A549 (cell line): Measurements from ENCODE around the gene TMEM100. TPM values are rescaled to one million over a fixed set of nuclear protein-coding genes. Genes with fewer than 3 reads are reported as not detected.

Experiments
- ATAC-seq, 2 experiments: fragments of 200-7000 bp in 1 of 2; fragments of >200 bp in 1 of 2; cut with Nextera tagmentation in 1 of 2; cut with Tn5 transposase in 1 of 2; 3 replicates each; pipeline versions ENCODE4 v1.8.0 to v1.9.1; 2018 to 2020; ENCODE audit warnings: mild to moderate bottlenecking in 1 of 2, moderate library complexity in 1 of 2
- CTCF ChIA-PET: fragments of 300-600 bp; sonication (Branson Sonifier 250); formaldehyde crosslinking; extraction: SDS; loops from one replicate; lab custom pipeline; 2021; ENCODE audit warnings: antibody characterized with exemption, inconsistent platforms; lab: Yijun Ruan, JAX
- POLR2A ChIA-PET: fragments of 350-600 bp; formaldehyde crosslinking; extraction: SDS; loops from one replicate; lab custom pipeline; 2021; ENCODE audit warnings: antibody characterized with exemption, inconsistent platforms; lab: Yijun Ruan, JAX
- DNase-seq, 2 experiments: peaks; one replicate each; pipeline versions ENCODE4 v3.0.0 to v3.0.0-alpha.2; 2011 to 2016; ENCODE audit warnings: low read depth in 1 of 2, low spot score in 1 of 2
- FAIRE-seq: peaks from 2 replicates; lab custom pipeline; 2011; peaks lifted over from hg19 to GRCh38; lab: Jason Lieb, UNC
- H3K27ac ChIP-seq, 2 experiments: fragments of >200 bp; sonication (Bioruptor Twin); formaldehyde crosslinking; 3 replicates each; pipeline ENCODE4 v1.5.1; 2016 to 2017
- H3K4me1 ChIP-seq: fragments of >200 bp; sonication (Bioruptor Twin); formaldehyde crosslinking; 3 replicates; pipeline ENCODE4 v1.6.1; 2016
- H3K4me2 ChIP-seq: fragments of >200 bp; sonication (Bioruptor Twin); formaldehyde crosslinking; 3 replicates; pipeline ENCODE4 v1.6.1; 2016
- H3K4me3 ChIP-seq: fragments of >200 bp; sonication (Bioruptor Twin); formaldehyde crosslinking; 3 replicates; pipeline ENCODE4 v1.5.1; 2016
- H3K9me3 ChIP-seq: fragments of >200 bp; sonication (Bioruptor Twin); formaldehyde crosslinking; 3 replicates; pipeline ENCODE4 v1.6.1; 2016
- CBX8 ChIP-seq: fragments of 200-600 bp; sonication (generic); IDR thresholded peaks from 2 replicates; pipeline ENCODE4 v1.6.1; 2016
- CEBPB ChIP-seq, 2 experiments: fragments of >200 bp in 1 of 2; sonication (Bioruptor Twin) in 1 of 2; formaldehyde crosslinking in 1 of 2; IDR thresholded peaks; 2 replicates each; pipeline ENCODE4 v1.6.1; 2012 to 2016
- EHMT2 ChIP-seq: fragments of 200-600 bp; sonication (generic); IDR thresholded peaks from 2 replicates; pipeline ENCODE4 v1.6.1; 2016; ENCODE audit warnings: antibody characterized with exemption, low read depth, mild to moderate bottlenecking, moderate library complexity
- ESRRA ChIP-seq: fragments of 150-350 bp; IDR thresholded peaks from 2 replicates; pipeline ENCODE4 v1.6.1; 2014; ENCODE audit warnings: mild to moderate bottlenecking, low read length, borderline replicate concordance
- FOSB ChIP-seq: fragments of 250-450 bp; sonication (Bioruptor Pico); IDR thresholded peaks from 2 replicates; pipeline ENCODE4 v1.5.0; 2020; ENCODE audit warnings: mild to moderate bottlenecking, moderate library complexity
- FOSL2 ChIP-seq, 2 experiments: fragments of 450-650 bp in 1 of 2; fragments of >200 bp in 1 of 2; sonication (Bioruptor Twin) in 1 of 2; formaldehyde crosslinking; IDR thresholded peaks; 2 replicates each; pipeline versions ENCODE4 v1.5.0 to v1.6.1; 2016 to 2020; ENCODE audit warnings: mild to moderate bottlenecking in 1 of 2, moderate library complexity in 1 of 2
- GATA3 ChIP-seq: IDR thresholded peaks from 2 replicates; pipeline ENCODE4 v1.6.1; 2012; ENCODE audit warnings: borderline replicate concordance
- HEYL ChIP-seq: fragments of 250-450 bp; sonication (Bioruptor Pico); IDR thresholded peaks from 2 replicates; pipeline ENCODE4 v1.8.0; 2021; ENCODE audit warnings: mild to moderate bottlenecking, moderate library complexity
- HOXB13 ChIP-seq: fragments of 250-450 bp; sonication (Bioruptor Pico); IDR thresholded peaks from 2 replicates; pipeline ENCODE4 v1.5.0; 2020; ENCODE audit warnings: low read depth, mild to moderate bottlenecking, moderate library complexity
- HOXB5 ChIP-seq: fragments of 250-450 bp; sonication (Bioruptor Pico); IDR thresholded peaks from 2 replicates; pipeline ENCODE4 v1.5.0; 2020; ENCODE audit warnings: mild to moderate bottlenecking, moderate library complexity
- JUNB ChIP-seq: fragments of >200 bp; sonication (Bioruptor Twin); formaldehyde crosslinking; IDR thresholded peaks from 2 replicates; pipeline ENCODE4 v1.6.1; 2016
- KDM5A ChIP-seq: fragments of 200-600 bp; sonication (generic); IDR thresholded peaks from 2 replicates; pipeline ENCODE4 v1.6.1; 2016; ENCODE audit warnings: antibody characterized with exemption, mild to moderate bottlenecking
- MAFK ChIP-seq: fragments of 450-650 bp; IDR thresholded peaks from 2 replicates; pipeline ENCODE4 v1.6.1; 2014; ENCODE audit not compliant: partially characterized antibody
- MYC ChIP-seq: IDR thresholded peaks from 2 replicates; pipeline ENCODE4 v1.6.1; 2012; ENCODE audit warnings: mild to moderate bottlenecking, inconsistent platforms, low read length, improper control_type of control experiment, borderline replicate concordance
- NPAS2 ChIP-seq: fragments of 250-450 bp; sonication (Bioruptor Pico); IDR thresholded peaks from 2 replicates; pipeline ENCODE4 v1.8.0; 2022; ENCODE audit warnings: mild to moderate bottlenecking, moderate library complexity, borderline replicate concordance
- RAD21 ChIP-seq, 2 experiments: fragments of >200 bp in 1 of 2; sonication (Bioruptor Twin) in 1 of 2; formaldehyde crosslinking in 1 of 2; IDR thresholded peaks in 1 of 2; conservative IDR thresholded peaks in 1 of 2; 2 replicates in 1 of 2; 3 replicates in 1 of 2; pipeline ENCODE4 v1.6.1; 2012 to 2018; ENCODE audit warnings: inconsistent platforms in 1 of 2
- RCOR1 ChIP-seq: fragments of 150-350 bp; IDR thresholded peaks from 2 replicates; pipeline ENCODE4 v1.6.1; 2014; ENCODE audit warnings: antibody characterized with exemption, low read length, low read depth
- RFX5 ChIP-seq: fragments of 450-650 bp; IDR thresholded peaks from 2 replicates; pipeline ENCODE4 v1.7.1; 2014; ENCODE audit warnings: antibody characterized with exemption, mild to moderate bottlenecking, moderate library complexity
- SMC3 ChIP-seq: fragments of >200 bp; sonication (Bioruptor Twin); formaldehyde crosslinking; IDR thresholded peaks from 3 replicates; pipeline ENCODE4 v1.6.1; 2018; ENCODE audit warnings: inconsistent platforms
- ZFP36 ChIP-seq: fragments of 450-650 bp; IDR thresholded peaks from 2 replicates; pipeline ENCODE4 v1.6.1; 2014; ENCODE audit warnings: borderline replicate concordance; ENCODE audit not compliant: partially characterized antibody
- ZSCAN20 ChIP-seq: fragments of 250-450 bp; sonication (Bioruptor Pico); IDR thresholded peaks from 2 replicates; pipeline ENCODE4 v1.8.0; 2022; ENCODE audit warnings: mild to moderate bottlenecking, moderate library complexity
- WGBS: methylation state at CpG from one replicate; pipeline ENCODE4 v1.1.6; 2017; ENCODE audit errors: missing lambda C conversion rate; 5-methylcytosine and 5-hydroxymethylcytosine counted together
- polyA minus RNA-seq: library from RNA; depleted of rRNA, polyadenylated mRNA; stranded (reverse); fragments of >200 nt; gene quantifications from 2 replicates; pipeline ENCODE4 v1.2.3, GENCODE V29; 2011; rRNA and poly(A)+ RNA removed
- polyA plus RNA-seq, 4 experiments: library from polyadenylated mRNA; depleted of rRNA in 3 of 4; stranded (reverse); fragments of >200 nt; fragmentation: RNase III in 1 of 4; extraction: RNeasy Plus Mini Kit Qiagen cat#74134 plus additional on column Dnase treatment in 1 of 4; gene quantifications; 2 replicates in 3 of 4; 3 replicates in 1 of 4; pipeline ENCODE4 v1.2.3, GENCODE V29; 2011 to 2017
- TF ChIP-seq, protein P1 (sequence below): fragments of 150-350 bp; IDR thresholded peaks from 2 replicates; pipeline ENCODE4 v1.6.1; 2014; ENCODE audit warnings: low read depth, mild to moderate bottlenecking, low read length
- TF ChIP-seq, protein P2 (sequence below): fragments of >200 bp; sonication (Bioruptor Twin); formaldehyde crosslinking; IDR thresholded peaks from 3 replicates; pipeline ENCODE4 v1.5.1; 2016
- TF ChIP-seq, protein P3 (sequence below): fragments of >200 bp; sonication (Bioruptor Twin); formaldehyde crosslinking; IDR thresholded peaks from 3 replicates; pipeline ENCODE4 v1.6.1; 2016

The TMEM100 gene, protein sequence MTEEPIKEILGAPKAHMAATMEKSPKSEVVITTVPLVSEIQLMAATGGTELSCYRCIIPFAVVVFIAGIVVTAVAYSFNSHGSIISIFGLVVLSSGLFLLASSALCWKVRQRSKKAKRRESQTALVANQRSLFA
- 0.07 TPM in 1 of 2 replicates, not detected in the other for polyA plus RNA-seq (2011; rRNA removed)
- polyA plus RNA-seq (2012; cell fraction: cytosol; rRNA removed) = not detected in 2 replicates
- not detected in 2 replicates for polyA plus RNA-seq (2012; cell fraction: nucleus; rRNA removed)
- polyA plus RNA-seq (2017; fragmentation: RNase III; extraction: RNeasy Plus Mini Kit Qiagen cat#74134 plus additional on column Dnase treatment) = not detected in 3 replicates
- polyA minus RNA-seq = not detected in 2 replicates

DNA sequence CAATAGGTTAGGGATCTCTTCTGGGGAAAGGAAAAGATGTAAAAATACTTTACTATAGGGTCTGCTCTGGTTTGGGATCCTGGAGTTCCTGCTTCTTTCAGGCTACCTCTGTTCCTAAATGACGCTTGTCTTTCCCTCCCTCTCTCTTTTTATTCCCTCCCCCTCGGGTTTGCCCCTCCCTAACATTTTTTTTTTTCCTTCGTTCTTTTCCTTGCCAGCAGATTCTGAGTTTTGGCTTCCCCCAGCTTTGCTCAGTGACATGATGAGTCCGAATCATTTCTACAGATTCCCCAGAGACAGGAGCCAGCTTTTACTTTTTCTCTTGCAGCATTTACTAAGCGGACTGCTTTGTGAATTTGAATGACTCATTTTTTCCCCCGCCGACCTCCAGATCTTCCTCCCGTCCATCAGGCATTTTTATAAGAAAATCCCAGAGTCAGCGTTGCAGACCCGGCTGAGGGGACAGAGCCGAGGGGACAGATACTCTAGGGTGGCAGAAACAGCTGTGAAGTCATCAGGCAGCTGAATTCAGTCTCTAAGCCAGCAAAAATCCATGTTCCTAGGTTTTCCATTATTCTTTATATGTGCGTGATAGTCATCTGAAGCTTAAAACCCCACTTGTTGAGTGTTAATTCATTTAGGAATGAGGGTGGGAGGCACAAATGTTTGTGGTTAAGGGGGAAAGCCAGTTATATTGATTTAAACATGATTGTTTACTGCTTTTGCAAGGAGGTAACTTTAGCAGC, at the start of gene TMEM100:
TMEM100 (minus strand) TSS at position 123 of the 746 bp plus-strand sequence. CDS start 1,794 bp downstream, outside the sequence.
- no peak for FAIRE-seq
- CTCF ChIA-PET = interaction anchor here (0.9 to 20.4 kb wide), 10 partner anchors 10 to 209 kb away, joined by 3 to 359 read pairs (median 6); no protein-coding TSS in a partner anchor
- no peaks in the 10 kb centered on the region for H3K9me3 ChIP-seq
- no peak for TF ChIP-seq NPAS2 (CRISPR knock-in tag)
- no peak for TF ChIP-seq MAFK
- TF ChIP-seq JUNB = no peak
- no peak for TF ChIP-seq EHMT2
- TF ChIP-seq FOSB (CRISPR knock-in tag) = no peak
- TF ChIP-seq RFX5 = no peak
- no peak for TF ChIP-seq KDM5A
- TF ChIP-seq, protein P1, sequence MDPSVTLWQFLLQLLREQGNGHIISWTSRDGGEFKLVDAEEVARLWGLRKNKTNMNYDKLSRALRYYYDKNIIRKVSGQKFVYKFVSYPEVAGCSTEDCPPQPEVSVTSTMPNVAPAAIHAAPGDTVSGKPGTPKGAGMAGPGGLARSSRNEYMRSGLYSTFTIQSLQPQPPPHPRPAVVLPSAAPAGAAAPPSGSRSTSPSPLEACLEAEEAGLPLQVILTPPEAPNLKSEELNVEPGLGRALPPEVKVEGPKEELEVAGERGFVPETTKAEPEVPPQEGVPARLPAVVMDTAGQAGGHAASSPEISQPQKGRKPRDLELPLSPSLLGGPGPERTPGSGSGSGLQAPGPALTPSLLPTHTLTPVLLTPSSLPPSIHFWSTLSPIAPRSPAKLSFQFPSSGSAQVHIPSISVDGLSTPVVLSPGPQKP = no peak
- no peak for TF ChIP-seq GATA3
- no peak for TF ChIP-seq ZFP36
- TF ChIP-seq MYC = no peak
- TF ChIP-seq RCOR1 = no peak
- no peak for TF ChIP-seq FOSL2 (IDR thresholded peaks at IDR 0.05)
- no peak for TF ChIP-seq FOSL2 (CRISPR knock-in tag; IDR thresholded peaks at IDR 0.05)
- no peak for TF ChIP-seq RAD21 (conservative IDR thresholded peaks at IDR 0.05 in 1 of 2, IDR thresholded peaks at IDR 0.05 in 1 of 2)
- TF ChIP-seq, all 56 proteins: peak for 0
- Histone ChIP-seq H3K27ac (no peak within 1 kb of the TSS), H3K4me1 (peaks cover 15% of the 10 kb centered on the region), H3K4me3 (no peak within 1 kb of the TSS), H3K4me2 (peak within 1 kb of the TSS; percentile 55)
- WGBS = 30% methylated on average over 12 of the region's 12 CpGs
- DNase-seq (no peak), ATAC-seq (no peak; a peak in 1 of 6 replicates)
- POLR2A ChIA-PET = interaction anchor here (1.9 kb wide), 1 partner anchor 28 kb away, joined by 5 read pairs; the partner anchor contains the start of gene PCTP

DNA sequence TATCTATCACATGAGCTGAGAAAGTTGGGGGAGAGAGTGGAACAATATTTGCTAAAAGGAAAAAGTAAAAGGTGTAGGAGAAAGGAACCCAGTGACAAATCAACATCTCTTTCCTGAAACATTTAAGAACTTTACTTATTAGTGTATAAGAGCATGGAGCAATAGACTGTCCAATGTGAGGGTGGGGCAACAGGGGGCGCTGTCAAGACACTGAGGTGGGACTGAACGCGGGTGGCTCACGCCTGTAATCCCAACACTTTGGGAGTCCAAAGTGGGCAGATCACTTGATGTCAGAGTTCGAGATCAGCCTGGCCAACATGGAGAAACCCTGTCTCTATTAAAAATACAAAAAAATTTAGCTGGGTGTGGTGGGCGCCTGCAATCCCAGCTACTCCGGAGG, 49.4 kb upstream of the TMEM100 start:
- ATAC-seq = no peak
- H3K27ac ChIP-seq = no peak overlapping the region
- DNase-seq = no peak
- H3K4me2 ChIP-seq = no peak overlapping the region
- FAIRE-seq = no peak
- ChIA-PET CTCF (interaction anchor here (0.8 to 10.3 kb wide), 14 partner anchors 10 to 258 kb away, joined by 3 to 296 read pairs (median 16); partner anchors contain the start of genes PCTP and TMEM100), POLR2A (no interaction called here)
- H3K9me3 ChIP-seq = no peaks in the 10 kb centered on the region
- no peak overlapping the region for H3K4me3 ChIP-seq
- H3K4me1 ChIP-seq = peaks cover 9% of the 10 kb centered on the region
- TF ChIP-seq NPAS2 (CRISPR knock-in tag) = no peak
- TF ChIP-seq HEYL (CRISPR knock-in tag) = no peak
- TF ChIP-seq SMC3 = no peak
- TF ChIP-seq EHMT2 = no peak
- no peak for TF ChIP-seq HOXB13 (CRISPR knock-in tag)
- no peak for TF ChIP-seq CBX8
- WGBS = 87% methylated on average over 7 of the region's 7 CpGs

DNA sequence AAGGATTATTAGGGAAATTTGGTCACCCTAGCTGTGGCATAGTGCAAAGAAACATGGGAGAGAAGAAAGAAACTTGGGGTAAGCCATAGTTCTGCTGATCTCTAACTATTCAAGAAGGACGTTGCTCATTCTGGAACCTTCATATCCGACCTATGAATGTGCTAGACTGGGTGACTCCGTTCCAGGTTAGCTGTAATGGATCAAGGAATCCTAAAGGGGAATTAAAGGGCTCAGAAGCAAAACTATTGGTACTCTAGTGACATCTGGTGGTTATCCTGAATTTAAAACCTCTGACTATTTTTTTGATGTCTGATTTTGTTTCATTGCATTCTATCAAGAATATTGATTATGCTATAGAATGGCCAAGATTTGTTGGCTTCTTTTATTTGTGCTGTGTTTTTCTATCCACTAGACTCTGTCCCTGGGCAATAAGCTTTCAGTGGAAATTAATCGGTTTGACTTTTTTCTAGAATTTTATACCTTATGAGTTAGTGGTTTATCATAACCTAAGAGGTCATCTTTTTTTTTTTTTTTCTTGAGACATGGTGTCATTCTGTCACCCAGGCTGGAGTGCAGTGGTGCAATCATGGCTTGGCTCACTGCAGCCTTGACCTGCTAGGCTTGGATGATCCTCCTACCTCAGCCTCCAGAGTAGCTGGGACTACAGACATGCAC, 47.7 kb upstream of the TMEM100 start:
- Histone ChIP-seq H3K4me1 (peaks cover 9% of the 10 kb centered on the region), H3K9me3 (no peaks in the 10 kb centered on the region), H3K4me2 (peak overlapping the region; percentile 30; the same call in 1 of the 3 replicates), H3K4me3 (no peak overlapping the region), H3K27ac (peak overlapping the region in 1 of 2 experiments; percentile 12; a peak in 1 of 6 replicates)
- WGBS = 20% methylated on average over 4 of the region's 4 CpGs
- ChIA-PET CTCF (interaction anchor here (0.6 to 10.3 kb wide), 43 partner anchors 9 to 360 kb away, joined by 3 to 296 read pairs (median 5); partner anchors contain the start of genes PCTP and TMEM100), POLR2A (interaction anchor here (3.1 kb wide), 1 partner anchor 19 kb away, joined by 9 read pairs; the partner anchor contains the start of gene PCTP)
- DNase-seq (peak; percentile 64 to 84), FAIRE-seq (no peak), ATAC-seq (peak; percentile 76 to 93; a peak in 5 of 6 replicates)
- TF ChIP-seq HOXB5 (CRISPR knock-in tag) = no peak
- TF ChIP-seq, protein P2, sequence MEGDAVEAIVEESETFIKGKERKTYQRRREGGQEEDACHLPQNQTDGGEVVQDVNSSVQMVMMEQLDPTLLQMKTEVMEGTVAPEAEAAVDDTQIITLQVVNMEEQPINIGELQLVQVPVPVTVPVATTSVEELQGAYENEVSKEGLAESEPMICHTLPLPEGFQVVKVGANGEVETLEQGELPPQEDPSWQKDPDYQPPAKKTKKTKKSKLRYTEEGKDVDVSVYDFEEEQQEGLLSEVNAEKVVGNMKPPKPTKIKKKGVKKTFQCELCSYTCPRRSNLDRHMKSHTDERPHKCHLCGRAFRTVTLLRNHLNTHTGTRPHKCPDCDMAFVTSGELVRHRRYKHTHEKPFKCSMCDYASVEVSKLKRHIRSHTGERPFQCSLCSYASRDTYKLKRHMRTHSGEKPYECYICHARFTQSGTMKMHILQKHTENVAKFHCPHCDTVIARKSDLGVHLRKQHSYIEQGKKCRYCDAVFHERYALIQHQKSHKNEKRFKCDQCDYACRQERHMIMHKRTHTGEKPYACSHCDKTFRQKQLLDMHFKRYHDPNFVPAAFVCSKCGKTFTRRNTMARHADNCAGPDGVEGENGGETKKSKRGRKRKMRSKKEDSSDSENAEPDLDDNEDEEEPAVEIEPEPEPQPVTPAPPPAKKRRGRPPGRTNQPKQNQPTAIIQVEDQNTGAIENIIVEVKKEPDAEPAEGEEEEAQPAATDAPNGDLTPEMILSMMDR = peak; percentile 91
- TF ChIP-seq CEBPB (IDR thresholded peaks at IDR 0.05) = no peak
- TF ChIP-seq, protein P3, sequence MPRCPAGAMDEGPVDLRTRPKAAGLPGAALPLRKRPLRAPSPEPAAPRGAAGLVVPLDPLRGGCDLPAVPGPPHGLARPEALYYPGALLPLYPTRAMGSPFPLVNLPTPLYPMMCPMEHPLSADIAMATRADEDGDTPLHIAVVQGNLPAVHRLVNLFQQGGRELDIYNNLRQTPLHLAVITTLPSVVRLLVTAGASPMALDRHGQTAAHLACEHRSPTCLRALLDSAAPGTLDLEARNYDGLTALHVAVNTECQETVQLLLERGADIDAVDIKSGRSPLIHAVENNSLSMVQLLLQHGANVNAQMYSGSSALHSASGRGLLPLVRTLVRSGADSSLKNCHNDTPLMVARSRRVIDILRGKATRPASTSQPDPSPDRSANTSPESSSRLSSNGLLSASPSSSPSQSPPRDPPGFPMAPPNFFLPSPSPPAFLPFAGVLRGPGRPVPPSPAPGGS = no peak
- TF ChIP-seq ESRRA = no peak
- TF ChIP-seq ZSCAN20 (CRISPR knock-in tag) = no peak
- TF ChIP-seq RAD21 (conservative IDR thresholded peaks at IDR 0.05 in 1 of 2, IDR thresholded peaks at IDR 0.05 in 1 of 2) = peak; percentile 82 to 90
